Hematopoietic multipotent progenitor cell treated with erythropoietin and hydrocortisone succinate and interleukin-3 and kit ligand, for 8 days (in vitro differentiated cells): ENCODE measurements around the gene HBS1L.

Source experiments
- DNase-seq: peaks from one replicate; pipeline ENCODE4 v3.0.0-alpha.2; 2015

HBS1L gene

GRCh38 chr6:134995536-134995935 is 59.1 kb downstream of the HBS1L start:
- peak; percentile 24 for DNase-seq

GRCh38 chr6:134994431-134994830 is 60.2 kb downstream of the HBS1L start:
- DNase-seq, result no peak

GRCh38 chr6:134992155-134992554 is 62.5 kb downstream of the HBS1L start:
- DNase-seq, result no peak

- no peak for DNase-seq
Observed at GRCh38 chr6:134990262-134990661, 64.4 kb downstream of the HBS1L start.

GRCh38 chr6:134984821-134985220 is 69.8 kb downstream of the HBS1L start:
- no peak for DNase-seq

GRCh38 chr6:134983823-134984222 is 70.8 kb downstream of the HBS1L start:
- DNase-seq, result no peak

GRCh38 chr6:134982161-134982560 is 72.5 kb downstream of the HBS1L start:
- DNase-seq, result no peak

- peak; percentile 91 for DNase-seq
Observed at GRCh38 chr6:134980846-134981245, 73.8 kb downstream of the HBS1L start.

GRCh38 chr6:134979142-134979541 is 75.5 kb downstream of the HBS1L start:
- no peak for DNase-seq

- DNase-seq, result no peak
Observed at GRCh38 chr6:134974370-134974769, 80.3 kb downstream of the HBS1L start.

GRCh38 chr6:134967711-134968110 is 86.9 kb downstream of the HBS1L start:
- no peak for DNase-seq

- no peak for DNase-seq
Observed at GRCh38 chr6:134964451-134965203, 90.0 kb downstream of the HBS1L start.

- no peak for DNase-seq
Observed at GRCh38 chr6:134962421-134962820, 92.2 kb downstream of the HBS1L start.

- DNase-seq, result no peak
Observed at GRCh38 chr6:134961366-134961765, 93.3 kb downstream of the HBS1L start.

GRCh38 chr6:134959603-134960002 is 95.0 kb downstream of the HBS1L start:
- DNase-seq, result no peak

- no peak for DNase-seq
Observed at GRCh38 chr6:134956676-134957075, 97.9 kb downstream of the HBS1L start.

GRCh38 chr6:134956032-134956431 is 98.6 kb downstream of the HBS1L start:
- no peak for DNase-seq

- DNase-seq, result no peak
Observed at GRCh38 chr6:134954272-134955000, 100.2 kb downstream of the HBS1L start.

- DNase-seq, result no peak
Observed at GRCh38 chr6:134951494-134952263, 102.9 kb downstream of the HBS1L start.

- DNase-seq, result no peak
Observed at GRCh38 chr6:134950482-134950881, 104.1 kb downstream of the HBS1L start.

GRCh38 chr6:134949927-134950326 is 104.7 kb downstream of the HBS1L start, which contains the start of gene ALDH8A1:
ALDH8A1 (minus strand) TSS chr6:134950101; CDS start chr6:134950053, 48 bp downstream.
- DNase-seq, result no peak

- DNase-seq, result no peak
Observed at GRCh38 chr6:134948691-134949090, 105.9 kb downstream of the HBS1L start.

GRCh38 chr6:134948142-134948541 is 106.5 kb downstream of the HBS1L start:
- no peak for DNase-seq

- DNase-seq, result no peak
Observed at GRCh38 chr6:134945045-134945444, 109.6 kb downstream of the HBS1L start.
